Activated T-cell treated with anti-CD3 and anti-CD28 coated beads for 24 hours (primary cell): ENCODE measurements around the gene TMOD1.

Experiments
- DNase-seq: peaks from one replicate; pipeline ENCODE4 v3.0.0-alpha.2; 2020; ENCODE audit warnings: low read depth

Gene TMOD1

DNA sequence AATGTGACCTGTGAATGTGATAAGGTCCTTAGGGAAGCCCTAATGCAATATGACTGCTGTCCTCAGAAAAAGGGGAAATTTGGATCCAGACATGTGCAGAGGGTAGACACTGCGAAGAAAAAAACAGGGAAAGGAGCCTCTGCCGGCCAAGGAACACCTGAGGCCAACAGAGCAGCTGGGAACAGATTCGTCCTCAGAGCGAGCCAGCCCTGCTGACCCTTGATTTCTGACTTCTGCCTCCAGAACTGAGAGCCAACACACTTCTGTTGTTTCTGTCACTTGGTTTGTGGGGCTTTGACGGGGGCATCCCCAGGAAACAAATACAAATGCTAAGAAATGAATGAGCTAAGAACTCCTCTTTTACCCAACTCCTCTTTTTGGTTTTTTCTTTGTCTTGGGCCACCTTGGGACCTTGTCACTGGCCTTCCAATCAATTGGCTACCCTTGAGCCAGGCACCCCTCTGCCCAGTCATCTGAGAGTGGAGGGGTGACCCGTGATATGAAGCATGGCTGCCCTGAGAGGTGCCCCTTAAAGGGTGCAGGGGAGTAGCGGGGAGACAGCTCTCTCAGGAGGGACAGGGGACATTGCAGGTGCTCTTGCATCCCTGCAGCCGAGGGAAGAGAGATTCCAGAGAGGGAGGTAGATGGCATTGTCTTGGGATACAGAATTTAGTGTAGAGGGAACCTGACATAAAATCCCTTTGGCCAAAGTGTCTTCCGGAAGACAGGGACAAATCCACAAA is 16.9 kb downstream of the TMOD1 start:
- DNase-seq: no peak

DNA sequence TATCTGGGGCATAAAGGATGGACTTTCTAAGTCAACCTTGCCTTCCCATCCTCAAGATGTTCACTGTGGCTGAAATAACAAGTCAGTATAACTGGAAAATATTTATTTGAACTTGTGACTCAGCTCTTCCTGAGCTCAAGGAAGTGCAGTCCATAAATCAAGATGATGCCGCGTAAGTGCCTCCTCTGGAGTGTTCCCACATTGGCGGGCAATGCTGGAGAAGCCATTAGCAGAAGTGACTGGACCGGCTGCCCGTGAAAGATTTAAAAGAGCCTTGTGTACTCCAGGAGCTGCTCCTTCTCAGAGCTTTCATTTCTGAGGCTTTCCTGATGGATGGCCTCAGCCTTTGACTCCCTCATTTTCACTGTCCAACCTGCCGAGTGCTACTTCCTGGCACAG is 17.4 kb downstream of the TMOD1 start:
- DNase-seq: no peak

DNA sequence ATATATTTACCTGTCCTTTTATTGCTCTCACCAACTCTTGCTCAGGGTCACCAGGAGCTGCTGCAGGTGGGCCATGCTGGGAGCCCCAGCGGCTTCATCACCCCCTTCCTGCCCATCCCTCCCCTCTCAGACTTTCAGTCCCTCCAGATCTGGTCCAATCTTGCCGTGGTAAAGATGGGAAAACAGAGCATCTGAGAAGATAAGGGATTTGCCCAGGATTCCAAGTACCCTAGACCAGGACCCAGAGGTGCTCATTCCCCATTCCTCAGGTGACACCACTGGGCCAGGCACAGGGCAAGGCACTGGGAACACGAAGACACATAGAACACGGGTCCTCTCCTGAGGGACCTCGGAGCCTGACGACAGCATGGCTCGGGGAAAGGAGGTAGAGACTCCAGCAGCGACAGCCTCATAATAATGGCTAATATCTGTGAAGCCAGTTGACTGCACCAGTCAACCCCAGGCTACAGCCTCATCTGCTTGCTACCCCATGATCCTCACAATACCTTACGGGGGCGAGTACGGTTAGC is 18.0 kb downstream of the TMOD1 start:
- DNase-seq: no peak

DNA sequence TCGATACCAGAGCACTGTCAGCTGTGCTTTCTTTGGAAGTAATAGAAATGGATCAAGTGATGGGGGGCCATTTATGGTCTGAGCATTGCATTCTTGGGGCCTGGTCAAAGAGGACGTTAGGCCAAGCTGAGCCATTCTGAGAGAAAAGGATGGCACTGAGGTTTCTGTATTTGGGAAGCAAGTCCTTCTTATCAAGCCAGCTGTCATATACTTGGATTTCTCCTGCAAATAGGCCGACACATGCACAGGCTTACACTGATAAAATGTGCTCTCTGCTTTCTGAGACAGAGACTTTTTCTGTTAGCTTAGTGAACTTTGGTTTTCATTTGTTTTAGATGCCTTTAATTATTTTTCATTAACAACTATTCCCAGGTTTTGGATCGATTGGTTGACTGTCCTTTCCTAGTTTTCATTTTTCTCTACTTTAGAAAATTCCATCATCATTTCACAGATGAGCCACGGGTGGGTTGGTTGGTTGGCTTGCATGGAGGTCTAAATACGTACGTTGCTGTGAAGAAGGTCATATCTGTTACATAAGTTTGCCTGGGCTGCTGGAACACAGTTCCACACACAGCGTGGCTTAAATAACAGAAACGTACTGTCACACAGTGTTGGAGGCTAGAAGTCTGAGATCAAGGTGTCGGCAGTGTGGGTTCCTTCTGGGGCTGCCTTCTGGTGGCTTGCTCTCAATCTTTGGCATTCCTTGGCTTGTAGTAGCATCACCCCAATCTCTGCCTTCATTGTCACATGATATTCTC is 20.3 kb downstream of the TMOD1 start:
- DNase-seq: no peak

DNA sequence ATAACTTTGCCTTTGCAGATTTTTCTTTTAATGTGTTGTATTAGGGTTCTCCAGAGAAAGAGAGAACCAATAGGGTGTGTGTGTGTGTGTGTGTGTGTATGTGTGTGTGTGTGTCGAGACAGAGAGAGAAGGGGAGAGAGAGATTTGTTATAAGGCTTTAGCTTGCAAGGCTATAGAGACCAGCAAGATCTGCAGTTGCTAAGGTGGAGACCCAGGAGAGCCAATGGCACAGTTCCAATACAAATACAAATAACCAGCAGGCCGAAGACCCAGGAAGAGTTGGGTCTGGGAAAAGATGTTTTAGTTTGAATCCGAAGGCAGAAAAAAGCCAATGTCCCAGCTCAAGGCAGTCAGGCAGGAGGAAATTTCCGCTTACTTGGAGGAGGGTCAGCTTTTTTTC is 23.0 kb downstream of the TMOD1 start:
- no peak for DNase-seq

DNA sequence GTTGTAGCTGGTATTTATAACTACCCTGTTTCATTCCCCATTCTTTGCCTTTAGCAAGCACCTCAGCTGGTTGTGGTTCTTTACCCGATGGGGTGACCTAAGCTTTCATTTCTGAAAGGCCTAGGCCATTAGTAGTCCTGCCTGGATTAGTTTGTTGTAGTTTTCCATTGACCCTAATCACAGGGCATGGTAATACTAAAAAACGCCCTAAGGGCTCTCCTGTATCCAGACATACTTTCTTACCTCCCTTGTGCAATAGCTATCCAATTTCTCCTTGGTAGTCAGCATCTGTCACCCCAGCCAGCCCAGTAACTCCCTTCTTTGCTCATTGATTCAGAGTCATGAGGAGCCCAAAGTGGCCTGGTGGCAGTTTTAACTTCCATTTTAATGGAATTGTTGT is 24.0 kb downstream of the TMOD1 start:
- no peak for DNase-seq

DNA sequence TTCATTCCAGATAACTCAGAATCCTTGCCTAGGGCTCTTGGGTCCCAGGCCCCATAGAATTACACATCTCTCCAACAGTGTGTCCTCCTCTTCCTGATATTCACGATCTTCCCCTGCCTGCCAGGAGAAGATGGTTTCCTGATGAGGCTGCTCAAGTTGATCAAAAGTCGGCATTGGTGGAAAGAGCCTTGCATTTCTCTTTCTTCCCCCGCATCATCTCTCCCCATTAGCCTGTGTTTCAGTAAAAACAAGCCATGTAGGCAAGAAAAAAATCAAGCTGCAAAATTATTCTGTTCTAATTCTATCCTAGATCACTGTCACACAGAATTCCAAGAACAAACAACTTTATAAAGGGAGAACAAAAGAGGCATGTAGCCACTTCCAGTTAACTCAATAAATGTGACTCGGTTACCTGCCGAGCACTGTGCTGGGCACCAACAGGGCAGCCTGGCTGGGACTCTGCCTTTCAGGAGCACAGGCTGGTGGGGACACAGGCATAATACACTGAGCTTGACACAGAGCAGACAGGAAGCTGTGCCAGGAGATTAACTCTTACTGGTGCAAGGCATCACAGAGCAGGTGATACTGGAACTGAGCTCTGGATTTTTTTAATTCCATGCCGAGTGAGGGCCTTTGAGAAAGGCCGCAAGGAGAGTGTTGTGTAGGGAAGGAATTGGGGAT is 25.6 kb downstream of the TMOD1 start:
- DNase-seq: no peak

DNA sequence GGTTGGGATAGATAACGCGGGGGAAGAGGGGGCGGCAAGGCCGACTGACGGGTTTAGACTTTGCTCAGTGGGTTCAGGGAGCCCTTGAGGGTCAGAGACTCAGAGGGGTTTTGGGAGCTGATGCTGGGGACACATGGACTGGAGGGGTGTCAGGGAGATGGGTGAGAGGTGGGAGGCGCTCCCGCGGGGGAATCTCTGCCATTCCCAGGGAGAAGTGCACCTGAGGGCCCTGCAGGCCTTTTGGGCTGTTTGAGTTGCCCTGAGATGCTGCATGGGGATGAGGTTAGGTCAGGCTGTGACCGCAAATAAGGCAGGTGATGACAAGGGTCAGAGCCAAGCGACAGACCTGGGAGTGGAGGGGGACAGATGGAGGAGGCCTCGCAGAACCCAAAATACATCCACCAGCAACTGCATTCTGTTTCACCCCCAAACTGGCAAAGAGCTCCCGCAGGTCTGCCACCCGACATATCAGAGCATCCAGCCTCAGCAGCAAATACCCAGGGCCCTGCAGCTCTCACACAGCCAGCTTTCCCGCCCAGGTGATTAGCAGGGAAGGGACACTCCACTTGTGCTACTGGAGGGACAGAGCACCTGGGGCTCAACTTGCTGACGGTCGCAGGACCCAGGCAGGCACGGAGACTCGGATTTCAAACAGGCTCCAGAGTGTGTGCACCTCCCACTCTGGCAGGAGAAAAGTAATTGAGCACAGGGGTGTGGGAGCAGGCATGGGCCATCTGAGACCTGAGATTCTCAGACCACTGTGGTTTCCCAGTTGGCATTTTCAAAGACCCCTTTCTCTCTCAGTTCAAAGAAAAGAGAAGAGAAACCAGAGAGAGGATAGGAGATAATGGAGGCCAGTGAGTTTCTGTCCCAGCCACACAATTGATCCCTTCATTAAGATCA is 26.4 kb downstream of the TMOD1 start:
- DNase-seq: no peak

DNA sequence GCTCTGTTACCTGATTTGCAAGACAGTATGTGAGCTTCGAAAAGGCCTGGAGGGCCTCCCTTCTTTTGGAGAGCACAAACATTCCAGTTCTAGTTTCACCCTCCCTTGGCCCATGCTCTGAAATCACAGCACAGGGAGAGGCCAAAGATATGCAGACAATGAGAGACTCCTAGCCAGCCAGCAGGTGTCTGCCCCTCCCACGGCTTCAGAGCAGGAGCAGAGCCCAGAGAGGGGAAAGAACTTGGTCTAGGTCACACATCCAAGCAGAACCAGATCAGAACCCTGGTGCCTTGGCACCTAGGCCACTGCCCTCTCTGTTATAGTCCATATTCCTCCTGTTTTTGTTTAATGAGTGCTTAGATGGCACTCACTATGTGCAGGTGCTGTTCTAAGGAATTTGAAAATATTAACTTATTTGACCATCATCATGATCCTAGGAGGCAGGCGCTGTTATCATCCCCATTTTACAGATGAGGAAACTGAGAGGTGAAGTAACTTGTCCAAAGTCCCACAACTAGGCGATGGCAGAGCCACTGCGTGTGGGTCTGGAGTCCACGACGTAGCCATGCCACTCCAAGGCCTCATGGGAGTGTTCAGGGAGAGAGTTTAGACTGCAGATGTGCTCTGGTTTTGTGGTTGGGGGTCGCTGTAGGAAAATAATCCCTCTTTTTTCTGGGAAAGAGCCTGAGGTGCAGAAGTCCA is 27.2 kb downstream of the TMOD1 start:
- no peak for DNase-seq

DNA sequence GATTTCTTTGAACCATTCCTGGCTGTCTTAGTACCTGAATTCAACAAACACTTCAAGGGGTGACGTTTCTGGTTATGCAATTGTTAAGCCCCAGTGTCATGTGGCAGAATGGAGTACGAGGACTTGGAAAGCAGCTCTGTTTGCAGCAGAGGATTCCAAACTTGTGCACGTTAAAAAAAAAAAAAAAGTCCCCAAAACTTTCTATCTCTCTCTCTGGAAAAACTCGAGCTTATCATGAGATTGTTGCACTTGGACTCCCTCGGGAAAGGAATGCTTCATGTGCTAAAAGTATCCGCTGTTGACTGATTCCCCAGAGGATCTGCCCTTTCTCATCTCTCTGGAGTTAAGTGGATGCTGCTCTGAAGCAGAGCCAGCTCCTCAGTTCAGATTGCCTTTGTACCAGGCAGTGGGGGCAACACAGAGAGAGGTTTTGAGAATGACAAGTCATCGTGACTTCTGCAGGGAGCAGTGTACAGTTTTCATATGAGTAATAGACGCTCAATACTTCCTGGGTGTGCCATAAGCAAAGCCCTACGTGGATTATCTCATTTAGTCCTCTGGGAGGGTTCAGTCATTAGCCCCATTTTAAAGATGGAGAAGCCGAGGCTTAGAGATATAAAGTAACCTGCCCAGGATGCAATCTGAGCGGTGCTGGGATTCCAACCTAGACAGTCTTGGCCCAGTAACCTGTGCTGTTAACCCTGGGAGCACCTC is 28.1 kb downstream of the TMOD1 start:
- DNase-seq: no peak

DNA sequence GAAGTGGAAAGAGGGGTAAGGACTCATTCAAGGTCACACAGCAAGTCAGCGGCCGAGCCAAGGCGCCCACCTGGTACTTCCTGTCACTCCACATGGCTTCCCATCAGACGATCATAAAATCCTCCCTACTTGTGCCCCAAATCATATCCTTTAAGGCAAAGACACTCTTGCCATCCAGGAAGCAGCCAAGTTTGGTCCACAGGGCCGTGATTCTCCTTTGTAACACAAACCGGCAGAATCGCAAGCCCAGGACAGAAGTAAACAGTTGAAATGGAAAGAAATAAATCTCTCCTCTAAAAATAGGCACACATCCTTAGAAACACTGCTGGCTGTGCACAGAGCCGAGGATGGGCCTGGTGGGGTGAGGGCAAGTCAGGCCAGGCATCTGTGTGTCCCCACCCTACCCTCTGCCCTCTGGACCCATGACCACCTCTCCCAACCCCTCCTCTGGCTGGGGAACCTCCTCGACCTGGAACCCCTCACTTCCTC is 30.5 kb downstream of the TMOD1 start:
- DNase-seq: no peak

DNA sequence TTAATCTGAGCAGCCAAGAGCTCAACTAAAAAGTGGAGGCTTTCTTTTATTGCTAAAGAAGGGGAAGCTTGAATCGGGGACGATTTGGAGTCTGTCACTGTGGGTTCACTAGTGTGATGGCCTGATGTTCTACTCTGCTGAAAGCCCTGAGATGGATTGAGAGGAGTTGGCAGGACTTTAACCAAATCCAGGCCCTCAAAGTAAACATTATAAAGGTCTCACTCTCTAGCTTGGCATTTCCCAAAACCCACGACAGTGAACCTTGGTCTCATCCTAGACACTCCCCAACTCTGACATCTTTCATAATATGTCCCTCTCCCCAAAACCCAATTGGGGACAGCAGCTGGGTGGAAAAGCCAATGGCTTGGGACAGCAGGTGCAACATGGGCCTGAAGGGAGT is 32.7 kb downstream of the TMOD1 start:
- DNase-seq: no peak

DNA sequence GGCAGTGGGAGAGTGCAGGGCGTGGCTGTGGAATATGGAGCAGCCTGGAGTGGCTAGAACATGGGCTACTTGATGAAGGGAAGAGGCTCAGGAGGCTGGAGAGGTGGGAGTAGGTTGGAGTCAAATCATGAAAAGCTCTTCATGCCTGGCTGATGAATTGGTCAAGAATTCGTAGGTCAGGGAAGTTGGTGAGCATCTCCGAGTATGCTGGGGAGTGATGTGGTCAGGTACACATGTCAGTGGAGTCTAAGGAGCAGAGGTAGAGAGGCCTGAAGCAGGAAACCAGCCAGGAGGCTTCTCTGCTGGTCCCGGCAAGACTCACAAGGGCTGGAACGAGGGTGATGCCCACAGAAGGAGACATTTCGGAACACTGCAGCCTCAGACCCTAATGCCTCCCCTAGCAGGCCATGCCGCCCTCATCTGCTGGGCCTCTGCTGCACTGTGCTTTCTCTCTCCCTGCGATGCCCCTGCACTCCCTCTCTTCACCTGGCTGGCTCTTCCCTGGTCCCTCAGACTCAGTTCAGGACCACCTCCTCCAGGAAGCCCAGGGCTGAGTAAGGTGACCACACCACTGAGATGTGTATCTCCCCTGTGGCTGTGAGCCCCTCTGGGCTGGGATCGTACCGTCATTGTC is 33.6 kb downstream of the TMOD1 start:
- DNase-seq: no peak

DNA sequence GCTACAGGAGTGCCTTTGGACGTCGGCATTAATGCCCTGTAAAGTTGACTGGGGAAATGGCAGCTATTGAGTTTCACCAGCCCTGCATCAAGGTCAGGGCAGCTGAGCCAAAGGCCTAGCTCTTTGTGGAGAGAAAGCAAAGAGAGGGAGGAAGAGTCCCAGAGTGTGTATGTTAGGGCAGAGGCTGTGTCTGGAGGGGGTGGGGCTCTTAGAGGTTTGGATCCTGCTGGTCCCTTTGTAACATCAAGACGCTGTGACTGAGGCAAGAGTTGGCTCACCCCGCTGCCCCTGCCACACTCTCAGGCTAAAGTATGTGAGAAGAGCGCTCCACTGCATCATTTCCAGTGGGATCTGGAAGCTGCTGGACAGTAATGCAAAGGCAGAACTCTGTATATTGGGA is 34.3 kb downstream of the TMOD1 start:
- no peak for DNase-seq

DNA sequence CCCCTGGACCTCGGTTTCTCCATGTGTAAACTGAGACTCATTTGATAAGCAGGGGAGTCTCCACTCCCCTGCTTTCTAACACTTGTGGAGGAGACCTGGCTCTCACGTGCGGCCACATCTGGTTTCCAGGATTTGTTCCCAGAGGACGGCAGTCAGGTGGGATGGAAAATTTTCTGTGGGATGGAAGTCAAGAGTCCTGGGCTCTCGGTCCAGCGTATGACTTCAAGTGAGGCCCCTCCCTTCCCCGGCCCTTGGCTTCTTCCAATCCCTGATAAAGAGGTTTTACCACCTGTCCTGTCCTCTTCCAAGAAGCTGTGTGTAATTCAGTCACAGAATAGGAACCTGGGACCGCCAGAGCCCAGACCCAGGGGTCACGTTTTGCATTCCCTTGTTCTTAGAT is 35.0 kb downstream of the TMOD1 start:
- DNase-seq: no peak

DNA sequence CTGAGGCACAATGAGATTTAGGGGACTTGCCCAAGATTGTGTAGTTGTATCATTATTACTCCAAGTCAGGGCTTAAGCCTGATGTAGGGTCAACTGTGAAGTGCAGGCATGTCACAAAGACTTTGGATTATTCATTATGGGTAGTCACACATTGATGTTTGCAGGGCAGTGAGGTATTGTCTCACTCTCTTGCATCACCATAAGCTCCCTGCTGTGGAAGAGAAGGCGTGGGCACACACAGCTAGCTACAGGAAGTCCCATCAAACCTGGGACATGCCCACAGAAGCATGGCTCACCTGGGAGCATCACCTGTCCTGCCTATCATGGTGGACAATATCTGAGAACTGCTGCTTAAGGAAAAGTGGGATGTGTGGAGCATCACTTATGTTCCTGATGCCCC is 42.1 kb downstream of the TMOD1 start:
- DNase-seq: no peak

DNA sequence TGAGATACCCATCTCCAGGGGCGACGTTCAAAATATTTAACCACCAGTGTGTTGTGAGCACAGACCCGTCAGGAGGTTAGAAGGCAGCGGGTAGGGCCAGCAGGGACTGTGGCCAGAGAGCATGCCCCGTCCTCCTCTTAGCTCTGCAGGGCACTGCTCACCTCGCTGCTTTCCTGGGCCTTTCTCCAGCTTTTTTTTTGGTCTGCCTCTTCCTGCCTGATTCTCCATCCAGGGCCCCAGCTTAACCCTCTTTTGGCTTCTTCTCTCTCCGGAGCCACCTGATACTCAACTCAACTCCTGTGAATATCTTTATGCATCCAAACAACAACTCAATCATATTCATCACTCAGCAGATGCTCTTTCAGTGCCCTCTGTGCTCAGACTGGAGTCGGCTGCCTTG is 44.0 kb downstream of the TMOD1 start:
- no peak for DNase-seq

DNA sequence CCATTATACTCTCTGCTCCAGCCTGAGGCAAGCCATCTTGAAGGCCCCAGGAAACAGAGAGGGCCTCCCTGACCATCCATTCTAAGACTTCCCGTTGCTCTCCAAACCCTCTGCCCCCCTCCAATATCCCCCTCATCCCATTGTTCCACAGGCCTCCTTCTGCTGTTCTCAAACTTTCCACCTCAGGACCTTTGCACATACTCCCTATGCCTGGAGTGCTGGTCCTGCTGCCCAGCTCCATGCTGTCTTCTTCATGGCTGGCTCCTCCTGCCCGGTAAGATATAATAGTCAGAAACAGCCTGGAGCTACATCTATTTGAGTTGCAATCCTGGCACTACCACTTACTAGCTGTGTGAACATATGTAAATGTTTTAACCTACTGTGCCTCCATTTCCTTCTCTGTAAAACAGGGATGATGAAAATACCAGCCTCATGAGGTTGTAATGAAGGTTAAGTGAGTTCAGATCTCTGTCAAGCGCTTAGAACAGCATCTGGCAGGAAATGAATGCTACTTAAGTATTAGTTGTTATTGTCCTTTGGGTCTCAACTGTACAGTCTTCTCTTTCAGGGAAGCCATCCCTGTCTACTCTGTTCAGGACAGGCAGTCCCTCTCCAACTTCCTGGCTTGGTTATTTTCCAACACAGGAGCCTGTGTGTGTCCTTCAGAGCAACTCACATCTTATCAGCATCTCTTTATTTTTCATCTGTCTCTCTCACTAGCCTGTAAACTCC is 45.8 kb downstream of the TMOD1 start:
- DNase-seq: no peak

DNA sequence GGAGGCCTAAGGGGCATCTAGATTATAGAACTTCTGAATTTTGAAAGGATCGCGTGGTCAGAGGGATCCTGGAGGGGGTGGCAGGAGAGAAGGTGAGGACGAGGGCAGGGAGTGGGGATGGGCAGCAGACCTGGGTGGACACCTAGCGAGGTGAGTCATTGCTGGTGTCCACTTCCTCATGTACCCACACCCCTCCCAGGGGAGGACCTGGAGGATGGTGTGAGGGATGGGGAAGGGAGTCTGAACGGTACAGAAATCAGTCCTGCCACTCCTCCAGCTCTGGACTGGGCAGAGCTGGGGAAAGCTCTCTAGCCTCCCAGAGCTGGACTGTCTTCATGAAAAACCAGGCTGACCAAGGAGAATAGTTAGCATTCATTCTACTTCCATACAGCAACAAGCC is 46.9 kb downstream of the TMOD1 start:
- no peak for DNase-seq
